ENCODE results near the gene KIF16B. TPM values are rescaled to one million over a fixed set of nuclear protein-coding genes. Genes with fewer than 3 reads are reported as not detected.
"Not testable (repeated sequence)": the region's sequence is repeated elsewhere in the genome, so short reads cannot be mapped to it uniquely, and the experiment has no call there.

The KIF16B gene
- total RNA-seq, 1 experiment from 2014 or later = 12.7 TPM

DNA sequence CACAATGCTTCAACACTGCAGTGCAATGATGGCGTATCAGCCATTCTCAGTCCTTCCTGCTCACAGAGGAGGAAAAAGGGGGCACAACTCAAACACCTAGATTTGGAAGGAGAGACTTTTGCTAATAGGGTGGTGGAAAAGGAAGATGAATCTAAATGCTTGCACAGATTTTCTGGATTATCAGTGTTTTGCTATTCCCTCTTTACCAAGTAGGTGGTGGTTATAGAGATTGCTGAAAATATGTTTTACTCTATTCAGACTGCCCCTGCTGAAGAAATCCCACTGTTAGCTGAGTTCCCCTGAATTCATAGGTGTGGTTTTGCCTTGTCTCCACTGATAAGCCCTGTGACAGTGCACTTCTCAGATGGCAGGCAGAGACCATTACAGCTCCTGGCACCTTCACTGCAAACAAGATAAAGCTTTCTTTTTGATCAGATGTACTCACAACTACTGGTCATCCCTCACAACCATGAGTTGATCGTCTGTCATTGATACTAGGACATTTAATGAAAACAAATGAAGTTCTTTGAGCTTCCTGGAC is 311.4 kb downstream of the KIF16B start:
- H3K36me3 ChIP-seq (ENCODE audit: low read depth, low read length) = peaks cover 5% of the 10 kb centered on the region; the same call in 1 of the 2 replicates
- H3K4me2 ChIP-seq (ENCODE audit: low read length) = no peak overlapping the region
- intact Hi-C loops (cut with micrococcal nuclease) = no loop called here

DNA sequence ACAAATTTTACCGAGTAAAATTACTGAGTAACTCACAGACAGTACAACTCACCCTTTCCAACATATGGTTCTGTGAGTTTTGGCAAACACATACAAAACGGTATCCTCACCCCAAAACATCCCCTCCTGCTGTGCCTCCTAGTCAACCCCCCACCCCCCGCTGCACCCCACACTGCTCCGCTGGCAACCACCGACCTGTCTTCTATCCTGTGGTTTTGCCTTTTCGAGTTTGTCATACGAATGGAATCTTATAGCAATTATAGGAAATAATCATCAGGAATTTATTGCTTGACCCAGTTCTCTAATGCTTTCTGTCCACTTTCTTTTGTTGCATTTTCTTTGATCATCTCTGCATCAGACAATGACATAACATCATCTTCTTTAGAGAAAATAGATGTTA is 312.3 kb downstream of the KIF16B start:
- peak overlapping the region; percentile 40 for H3K4me2 ChIP-seq (ENCODE audit: low read length)
- POLR2A ChIA-PET (ENCODE audit: unreplicated experiment) = no interaction called here
- no peaks in the 10 kb centered on the region for H4K20me1 ChIP-seq (ENCODE audit: low read length)
- peaks cover 13% of the 10 kb centered on the region for H3K4me1 ChIP-seq (ENCODE audit: insufficient read depth, low read length)
- no peak overlapping the region for H3K4me3 ChIP-seq (ENCODE audit: low read length)
- no peak overlapping the region for H3K27ac ChIP-seq (ENCODE audit: low read length)
- intact Hi-C loops (cut with micrococcal nuclease) = no loop called here
- TF ChIP-seq EZH2 (IDR thresholded peaks at IDR 0.05; ENCODE audit: low read length, unreplicated experiment) (no peak), EZH2phosphoT487 (IDR thresholded peaks at IDR 0.05; ENCODE audit: borderline replicate concordance, low read length) (no peak)
- TF ChIP-seq, protein P1, sequence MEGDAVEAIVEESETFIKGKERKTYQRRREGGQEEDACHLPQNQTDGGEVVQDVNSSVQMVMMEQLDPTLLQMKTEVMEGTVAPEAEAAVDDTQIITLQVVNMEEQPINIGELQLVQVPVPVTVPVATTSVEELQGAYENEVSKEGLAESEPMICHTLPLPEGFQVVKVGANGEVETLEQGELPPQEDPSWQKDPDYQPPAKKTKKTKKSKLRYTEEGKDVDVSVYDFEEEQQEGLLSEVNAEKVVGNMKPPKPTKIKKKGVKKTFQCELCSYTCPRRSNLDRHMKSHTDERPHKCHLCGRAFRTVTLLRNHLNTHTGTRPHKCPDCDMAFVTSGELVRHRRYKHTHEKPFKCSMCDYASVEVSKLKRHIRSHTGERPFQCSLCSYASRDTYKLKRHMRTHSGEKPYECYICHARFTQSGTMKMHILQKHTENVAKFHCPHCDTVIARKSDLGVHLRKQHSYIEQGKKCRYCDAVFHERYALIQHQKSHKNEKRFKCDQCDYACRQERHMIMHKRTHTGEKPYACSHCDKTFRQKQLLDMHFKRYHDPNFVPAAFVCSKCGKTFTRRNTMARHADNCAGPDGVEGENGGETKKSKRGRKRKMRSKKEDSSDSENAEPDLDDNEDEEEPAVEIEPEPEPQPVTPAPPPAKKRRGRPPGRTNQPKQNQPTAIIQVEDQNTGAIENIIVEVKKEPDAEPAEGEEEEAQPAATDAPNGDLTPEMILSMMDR (conservative IDR thresholded peaks at IDR 0.05; ENCODE audit: low read depth, low read length) = no peak
- 0 out of 2 replicates have a peak, but pooled peaks cover 6% of the 10 kb centered on the region for H3K9me3 ChIP-seq (ENCODE audit: low read length)
- H3K9me2 ChIP-seq (replicated peaks; ENCODE audit: low read length) = no peaks in the 10 kb centered on the region
- no peaks in the 10 kb centered on the region for H3K27me3 ChIP-seq (ENCODE audit: low read length)
- CTCF ChIA-PET = no interaction called here
- H3K36me3 ChIP-seq (ENCODE audit: low read depth, low read length) = peaks cover 3% of the 10 kb centered on the region; the same call in 1 of the 2 replicates
- no peaks in the 10 kb centered on the region for H3K79me2 ChIP-seq (ENCODE audit: low read length)
- DNase-seq = peak; percentile 61
- no peak overlapping the region for H2AFZ ChIP-seq (ENCODE audit: low read length)
- H3K9ac ChIP-seq (ENCODE audit: low read length) = no peak overlapping the region
- no peaks in the 10 kb centered on the region for H3F3A ChIP-seq (ENCODE audit: low read length, unreplicated experiment)
- no TSS peak for BruUV-seq (replicated peaks)
- ATAC-seq = peak; percentile 54

More for the DNA sequence above, 311.4 kb downstream of the KIF16B start:
- no peak overlapping the region for H3K9ac ChIP-seq (ENCODE audit: low read length)
- ATAC-seq = no peak
- H3K4me3 ChIP-seq (ENCODE audit: low read length) = no peak overlapping the region
- no peak overlapping the region for H2AFZ ChIP-seq (ENCODE audit: low read length)
- POLR2A ChIA-PET (ENCODE audit: unreplicated experiment) = no interaction called here
- no peak for TF ChIP-seq EZH2phosphoT487 (IDR thresholded peaks at IDR 0.05; ENCODE audit: borderline replicate concordance, low read length)
- no peak for TF ChIP-seq EZH2 (IDR thresholded peaks at IDR 0.05; ENCODE audit: low read length, unreplicated experiment)
- TF ChIP-seq, protein P1 (conservative IDR thresholded peaks at IDR 0.05; ENCODE audit: low read depth, low read length) = no peak
- no TSS peak for BruUV-seq (replicated peaks)
- H3K9me3 ChIP-seq (ENCODE audit: low read length) = peaks cover 13% of the 10 kb centered on the region
- H3K4me1 ChIP-seq (ENCODE audit: insufficient read depth, low read length) = peaks cover 13% of the 10 kb centered on the region
- H3K79me2 ChIP-seq (ENCODE audit: low read length) = no peaks in the 10 kb centered on the region
- no peaks in the 10 kb centered on the region for H3K27me3 ChIP-seq (ENCODE audit: low read length)
- DNase-seq = no peak
- no peaks in the 10 kb centered on the region for H3K9me2 ChIP-seq (replicated peaks; ENCODE audit: low read length)
- no peaks in the 10 kb centered on the region for H3F3A ChIP-seq (ENCODE audit: low read length, unreplicated experiment)
- CTCF ChIA-PET = no interaction called here
- no peaks in the 10 kb centered on the region for H4K20me1 ChIP-seq (ENCODE audit: low read length)
- no peak overlapping the region for H3K27ac ChIP-seq (ENCODE audit: low read length)

DNA sequence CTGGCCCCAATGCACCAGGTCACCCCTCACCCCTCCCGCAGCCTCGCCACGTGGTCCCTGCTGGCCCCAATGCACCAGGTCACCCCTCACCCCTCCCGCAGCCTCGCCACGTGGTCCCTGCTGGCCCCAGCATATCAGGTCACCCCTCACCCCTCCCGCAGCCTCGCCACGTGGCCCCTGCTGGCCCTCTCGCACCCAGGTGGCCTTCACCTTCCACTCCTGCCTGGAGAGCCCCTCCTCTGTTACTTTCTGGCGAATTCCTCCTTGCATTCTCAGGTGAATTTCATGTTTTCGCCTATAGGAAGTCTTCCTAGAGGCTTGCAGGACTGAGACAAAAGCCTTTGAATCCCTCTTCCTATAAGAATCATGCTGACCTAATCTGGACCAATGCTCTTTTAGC is 313.1 kb downstream of the KIF16B start:
- H3K4me2 ChIP-seq (ENCODE audit: low read length); H3F3A ChIP-seq (ENCODE audit: low read length, unreplicated experiment); H3K4me3 ChIP-seq (ENCODE audit: low read length); H3K27me3 ChIP-seq (ENCODE audit: low read length); intact Hi-C loops (cut with micrococcal nuclease); H3K79me2 ChIP-seq (ENCODE audit: low read length); H3K9me2 ChIP-seq (replicated peaks; ENCODE audit: low read length); H4K20me1 ChIP-seq (ENCODE audit: low read length); POLR2A ChIA-PET (ENCODE audit: unreplicated experiment); H3K36me3 ChIP-seq (ENCODE audit: low read depth, low read length); DNase-seq; H3K27ac ChIP-seq (ENCODE audit: low read length); BruUV-seq (replicated peaks); H3K9ac ChIP-seq (ENCODE audit: low read length); H2AFZ ChIP-seq (ENCODE audit: low read length); ATAC-seq; CTCF ChIA-PET; H3K9me3 ChIP-seq (ENCODE audit: low read length): not testable (repeated sequence)
- peaks cover 13% of the 10 kb centered on the region for H3K4me1 ChIP-seq (ENCODE audit: insufficient read depth, low read length)

Measured in PC-3 (cell line).